ENCODE measurements around the gene CUX1. TPM values are rescaled to one million over a fixed set of nuclear protein-coding genes. Genes with fewer than 3 reads are reported as not detected.

The CUX1 gene
- total and polyA plus RNA-seq, 2 of the 13 experiments (the other 11 are each of a cell fraction or from before 2014, with no cell fraction given), result 13.7 to 14.9 TPM

DNA sequence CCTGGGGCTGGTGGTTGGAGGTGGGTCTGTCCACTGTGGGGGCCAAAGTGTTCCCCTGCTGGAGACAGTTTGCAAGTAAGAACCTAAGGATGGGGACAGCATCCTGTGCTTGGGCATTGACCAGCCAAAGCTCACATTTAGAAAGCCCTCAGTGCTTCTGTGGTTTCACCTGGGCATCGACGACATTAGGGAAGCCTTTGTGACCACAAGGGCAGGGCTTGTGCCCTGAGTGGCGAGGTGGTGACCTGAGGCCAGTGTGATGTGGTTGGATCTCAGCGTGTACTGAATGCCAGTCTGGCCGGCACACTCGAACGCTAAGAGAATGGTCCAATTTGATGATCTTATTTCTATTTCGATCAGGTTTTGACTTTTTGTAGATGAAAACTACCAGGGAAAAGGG, 437.1 kb downstream of the CUX1 start:
- Histone ChIP-seq H2AFZ (ENCODE audit: low read length) (no peak overlapping the region), H3K27ac (ENCODE audit: extremely low read length, insufficient read depth, low read length) (no peak overlapping the region), H3K4me1 (ENCODE audit: insufficient read depth, low read length) (peaks cover 62% of the 10 kb centered on the region), H3K4me3 (replicated peaks in 1 of 3; ENCODE audit: insufficient read depth in 1 of 3, low read depth in 2 of 3, low read length in 3 of 3) (no peak overlapping the region), H3K27me3 (ENCODE audit: control insufficient read depth in 1 of 2, insufficient read depth in 2 of 2, low read length in 2 of 2) (no peaks in the 10 kb centered on the region), H3K79me2 (ENCODE audit: insufficient read depth, low read length) (no peaks in the 10 kb centered on the region), H4K20me1 (ENCODE audit: insufficient read depth, low read length) (no peaks in the 10 kb centered on the region), H3K36me3 (replicated peaks in 1 of 2; ENCODE audit: control insufficient read depth in 1 of 2, insufficient read depth in 2 of 2, low read length in 2 of 2) (peaks cover 1 to 10% of the 10 kb centered on the region in 2 experiments; a peak in 3 of 5 replicates), H3K4me2 (ENCODE audit: low read depth, low read length) (no peak overlapping the region), H3K9ac (ENCODE audit: insufficient read depth, low read depth, low read length) (no peak overlapping the region), H3K9me3 (ENCODE audit: low read length) (no peaks in the 10 kb centered on the region)
- WGBS (ENCODE audit: low lambda C conversion rate), result over 99% methylated on average over 6 of the region's 8 CpGs
- intact Hi-C loops (cut with micrococcal nuclease; ENCODE audit: unreplicated experiment), result no loop called here
- ChIA-PET CTCF (ENCODE audit: low intra/inter-chr PET ratio, low total read pairs) (no interaction called here), POLR2A (no interaction called here)
- in situ Hi-C loops (cut with HindIII; ENCODE audit: extremely low pct_ligation_motif_present, low pct_unique_long_range_greater_than_20kb), result loop anchor here (10.0 to 25.0 kb wide), 2 partner anchors 440 to 567 kb away; partner anchors contain the start of gene CUX1
- FAIRE-seq (no peak), ATAC-seq (no peak), DNase-seq (ENCODE audit: low spot score) (no peak)
- BruUV-seq (replicated peaks), result no TSS peak
- TF ChIP-seq KLF6 (CRISPR knock-in tag; IDR thresholded peaks at IDR 0.05), result no peak
- TF ChIP-seq, protein P1, sequence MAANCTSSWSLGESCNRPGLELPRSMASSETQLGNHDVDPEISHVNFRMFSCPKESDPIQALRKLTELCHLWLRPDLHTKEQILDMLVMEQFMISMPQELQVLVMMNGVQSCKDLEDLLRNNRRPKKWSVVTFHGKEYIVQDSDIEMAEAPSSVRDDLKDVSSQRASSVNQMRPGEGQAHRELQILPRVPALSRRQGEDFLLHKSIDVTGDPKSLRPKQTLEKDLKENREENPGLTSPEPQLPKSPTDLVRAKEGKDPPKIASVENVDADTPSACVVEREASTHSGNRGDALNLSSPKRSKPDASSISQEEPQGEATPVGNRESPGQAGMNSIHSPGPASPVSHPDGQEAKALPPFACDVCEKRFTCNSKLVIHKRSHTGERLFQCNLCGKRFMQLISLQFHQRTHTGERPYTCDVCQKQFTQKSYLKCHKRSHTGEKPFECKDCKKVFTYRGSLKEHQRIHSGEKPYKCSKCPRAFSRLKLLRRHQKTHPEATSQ (CRISPR knock-in tag; IDR thresholded peaks at IDR 0.05; ENCODE audit: borderline replicate concordance), result no peak
- no peak for TF ChIP-seq ZNF292 (CRISPR knock-in tag; IDR thresholded peaks at IDR 0.05; ENCODE audit: borderline replicate concordance, low read depth)
- TF ChIP-seq ARNTL (CRISPR knock-in tag; IDR thresholded peaks at IDR 0.05), result no peak
- no peak for TF ChIP-seq DDIT3 (CRISPR knock-in tag; IDR thresholded peaks at IDR 0.05)
- no peak for TF ChIP-seq ZNF275 (CRISPR knock-in tag; IDR thresholded peaks at IDR 0.05; ENCODE audit: borderline replicate concordance)
- no peak for TF ChIP-seq HNRNPUL1 (IDR thresholded peaks at IDR 0.05; ENCODE audit: low read depth, low read length)
- TF ChIP-seq TIGD3 (CRISPR knock-in tag; IDR thresholded peaks at IDR 0.05; ENCODE audit: borderline replicate concordance), result no peak
- TF ChIP-seq PAWR (CRISPR knock-in tag; IDR thresholded peaks at IDR 0.05; ENCODE audit: borderline replicate concordance), result no peak
- TF ChIP-seq NFYB (CRISPR knock-in tag; IDR thresholded peaks at IDR 0.05), result no peak
- no peak for TF ChIP-seq CREB3 (CRISPR knock-in tag; IDR thresholded peaks at IDR 0.05)
- TF ChIP-seq, protein P2, sequence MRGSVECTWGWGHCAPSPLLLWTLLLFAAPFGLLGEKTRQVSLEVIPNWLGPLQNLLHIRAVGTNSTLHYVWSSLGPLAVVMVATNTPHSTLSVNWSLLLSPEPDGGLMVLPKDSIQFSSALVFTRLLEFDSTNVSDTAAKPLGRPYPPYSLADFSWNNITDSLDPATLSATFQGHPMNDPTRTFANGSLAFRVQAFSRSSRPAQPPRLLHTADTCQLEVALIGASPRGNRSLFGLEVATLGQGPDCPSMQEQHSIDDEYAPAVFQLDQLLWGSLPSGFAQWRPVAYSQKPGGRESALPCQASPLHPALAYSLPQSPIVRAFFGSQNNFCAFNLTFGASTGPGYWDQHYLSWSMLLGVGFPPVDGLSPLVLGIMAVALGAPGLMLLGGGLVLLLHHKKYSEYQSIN (CRISPR knock-in tag; IDR thresholded peaks at IDR 0.05; ENCODE audit: borderline replicate concordance), result no peak
- no peak for TF ChIP-seq ZNF30 (CRISPR knock-in tag; IDR thresholded peaks at IDR 0.05)
- TF ChIP-seq GATAD1 (CRISPR knock-in tag; IDR thresholded peaks at IDR 0.05), result no peak
- TF ChIP-seq KAT2B (IDR thresholded peaks at IDR 0.05; ENCODE audit: borderline replicate concordance, low read depth, low read length), result no peak
